Inflammatory macrophage treated with lipopolysaccharide for 1 hour (primary cell): ENCODE data around the gene RNF133.

Source experiments
- DNase-seq, 2 donors: peaks; one replicate each; pipeline ENCODE4 v3.0.0-alpha.2; 2020 to 2022

RNF133 gene, protein sequence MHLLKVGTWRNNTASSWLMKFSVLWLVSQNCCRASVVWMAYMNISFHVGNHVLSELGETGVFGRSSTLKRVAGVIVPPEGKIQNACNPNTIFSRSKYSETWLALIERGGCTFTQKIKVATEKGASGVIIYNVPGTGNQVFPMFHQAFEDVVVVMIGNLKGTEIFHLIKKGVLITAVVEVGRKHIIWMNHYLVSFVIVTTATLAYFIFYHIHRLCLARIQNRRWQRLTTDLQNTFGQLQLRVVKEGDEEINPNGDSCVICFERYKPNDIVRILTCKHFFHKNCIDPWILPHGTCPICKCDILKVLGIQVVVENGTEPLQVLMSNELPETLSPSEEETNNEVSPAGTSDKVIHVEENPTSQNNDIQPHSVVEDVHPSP

GRCh38 chr7:122699017-122699416, at the start of gene RNF133:
Gene RNF133 (minus strand): TSS chr7:122699117. CDS start chr7:122698918, 199 bp downstream.
- no peak for DNase-seq

- no peak for DNase-seq
These were observed 49.3 kb upstream of the RNF133 start for GRCh38 chr7:122748195-122748594.

DNA sequence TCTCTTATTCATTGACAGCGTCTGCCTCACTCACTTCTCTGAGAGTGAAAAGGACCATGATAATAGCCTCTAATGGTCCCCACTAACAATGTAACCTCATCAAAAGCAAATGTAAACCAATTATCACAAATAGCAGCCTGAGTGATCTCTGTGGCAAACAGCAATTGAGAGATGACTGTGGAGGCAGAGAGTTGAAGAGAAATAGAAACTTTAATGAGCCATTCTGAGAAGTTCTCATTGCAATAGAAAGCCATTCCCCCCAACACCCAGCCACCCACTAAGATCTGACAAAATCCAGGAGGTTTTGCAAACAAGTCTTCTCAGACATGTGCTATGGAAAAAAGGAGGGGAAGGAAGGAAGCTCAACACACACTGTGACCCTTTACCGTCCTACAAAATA, 48.0 kb upstream of the RNF133 start:
- no peak for DNase-seq

DNA sequence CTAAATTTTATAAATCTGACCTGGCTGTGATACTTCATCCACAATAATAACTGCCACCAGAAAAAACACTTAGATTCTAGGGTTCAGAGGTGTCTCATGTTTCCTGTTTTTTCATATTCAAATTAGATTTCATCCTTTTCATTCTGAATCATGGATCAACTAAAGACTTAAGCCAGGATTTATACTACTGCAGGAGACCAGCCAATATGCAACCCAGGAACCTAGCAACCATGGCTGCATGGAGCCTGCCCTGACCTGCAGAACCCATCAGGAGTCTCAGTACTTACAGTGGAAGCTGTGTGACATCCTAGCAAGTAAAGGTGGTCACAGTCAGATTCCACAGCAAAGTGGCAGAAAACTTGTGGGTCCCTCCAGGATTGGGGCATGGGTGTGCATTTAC, 44.3 kb upstream of the RNF133 start:
- DNase-seq = no peak

GRCh38 chr7:122738947-122739346, 40.0 kb upstream of the RNF133 start:
- no peak for DNase-seq

- no peak for DNase-seq
These were observed 37.3 kb upstream of the RNF133 start for GRCh38 chr7:122736183-122736582.

DNA sequence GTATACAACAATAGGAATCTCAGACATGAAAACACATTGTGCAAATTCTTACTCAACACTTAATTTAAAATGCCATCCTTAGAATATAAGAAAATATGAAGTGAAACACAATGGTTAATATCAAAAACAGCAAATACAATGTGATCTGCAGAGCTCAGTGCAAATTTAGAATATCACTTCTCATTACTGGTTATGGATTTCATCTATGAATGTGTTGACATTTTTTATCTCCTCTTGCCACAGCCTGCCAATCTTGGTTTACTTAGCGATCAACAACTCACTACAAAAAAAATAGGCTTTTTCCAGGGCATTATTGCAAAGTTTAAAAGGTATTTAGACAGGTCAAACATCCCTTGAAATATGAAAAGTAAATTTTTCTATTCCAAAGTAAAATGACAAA, 28.8 kb upstream of the RNF133 start:
- no peak for DNase-seq

DNA sequence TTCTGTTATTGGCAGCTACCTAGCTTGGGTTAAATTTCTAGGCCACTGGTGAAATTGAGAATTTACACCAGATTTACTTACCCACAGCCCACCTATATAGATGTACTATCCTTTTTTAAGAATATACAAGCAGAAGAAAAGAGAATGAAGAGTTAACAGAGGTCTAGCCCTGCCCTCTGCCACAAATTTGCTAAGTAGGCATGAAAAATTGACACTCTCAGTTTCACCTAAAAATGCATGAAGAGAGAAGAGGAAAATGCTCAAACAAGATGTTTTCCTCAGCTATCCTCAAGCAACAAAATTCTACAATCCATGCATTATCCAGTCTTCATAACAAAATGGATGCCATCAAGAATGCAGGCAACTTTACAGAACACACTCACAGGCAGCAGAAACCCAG, 28.4 kb upstream of the RNF133 start:
- no peak for DNase-seq

- no peak for DNase-seq
These were observed 28.0 kb upstream of the RNF133 start for GRCh38 chr7:122726881-122727280.

GRCh38 chr7:122724366-122724765, 25.4 kb upstream of the RNF133 start:
- DNase-seq = no peak

DNA sequence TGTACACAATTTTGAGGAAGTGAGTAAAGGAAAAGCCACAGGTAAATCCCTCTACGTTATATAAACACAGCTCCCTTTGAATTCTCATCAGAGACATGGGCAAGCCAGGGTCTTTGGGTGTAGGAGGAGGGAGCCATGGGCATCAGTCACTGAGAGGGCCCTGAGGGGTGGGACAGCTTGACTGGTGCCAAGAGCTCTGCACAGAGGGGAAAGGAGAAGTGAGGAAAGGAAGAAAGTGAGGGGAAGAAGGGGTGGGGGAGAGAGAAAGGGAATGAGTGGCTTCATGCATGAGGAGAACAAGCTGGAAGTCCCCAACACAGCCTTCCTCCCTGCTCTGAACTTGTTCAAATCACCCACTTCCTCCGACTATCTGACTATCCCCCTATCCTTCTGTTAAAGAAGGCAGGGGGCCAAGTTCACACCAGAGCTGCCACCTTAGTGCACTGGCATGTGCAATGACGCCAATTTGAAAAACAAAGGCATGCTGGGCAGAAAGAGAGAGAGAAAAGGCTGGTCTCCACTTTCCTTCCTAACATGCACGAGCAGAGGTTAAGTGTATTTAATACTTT, 20.2 kb upstream of the RNF133 start:
- no peak for DNase-seq

- DNase-seq = no peak
These were observed 18.6 kb upstream of the RNF133 start for GRCh38 chr7:122717356-122718089.

DNA sequence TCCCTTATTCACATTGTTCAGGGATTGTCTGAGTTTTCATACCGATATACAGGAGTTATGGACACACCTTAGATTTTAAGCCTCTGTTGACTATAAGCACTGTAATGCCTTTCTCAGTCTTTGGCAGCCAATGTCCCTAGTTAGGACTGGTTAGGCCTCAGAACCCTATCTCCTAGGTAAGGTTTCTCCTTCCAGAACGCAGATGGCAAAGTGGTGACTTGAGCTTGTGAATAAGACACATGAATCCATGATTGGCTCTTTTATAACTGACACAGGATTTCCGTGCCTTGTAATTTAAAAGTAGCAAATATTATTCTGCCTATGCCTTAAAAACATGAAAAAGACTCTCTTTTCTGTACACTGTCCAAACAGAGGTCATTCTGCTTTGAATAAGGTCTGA, 16.3 kb upstream of the RNF133 start:
- DNase-seq = no peak

GRCh38 chr7:122710916-122711315, 12.0 kb upstream of the RNF133 start:
- no peak for DNase-seq

- no peak for DNase-seq
These were observed 11.2 kb upstream of the RNF133 start for GRCh38 chr7:122709930-122710646.

DNA sequence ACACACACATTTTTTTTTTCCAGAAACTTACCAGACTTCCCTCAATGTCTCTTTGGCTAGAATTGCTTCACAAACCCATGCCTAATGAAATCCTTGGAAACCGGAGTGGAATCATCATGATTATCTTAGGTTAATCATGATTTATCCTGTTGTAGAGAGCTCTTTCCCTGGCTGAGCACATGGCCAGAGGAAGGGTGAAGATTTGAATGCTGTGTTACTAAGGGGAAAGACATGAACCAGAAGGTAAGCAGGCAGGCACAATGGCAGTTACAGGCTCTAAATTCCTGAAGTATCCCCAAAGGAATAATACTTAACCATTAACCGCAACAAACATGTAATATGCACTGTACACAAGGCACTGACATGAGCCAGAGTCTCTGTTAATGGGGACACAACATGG, 7.9 kb upstream of the RNF133 start:
- no peak for DNase-seq

GRCh38 chr7:122702872-122703510, 4.1 kb upstream of the RNF133 start, which contains the start of gene RNF148:
Gene RNF148 (minus strand): TSS chr7:122702922. CDS start chr7:122702750, 172 bp downstream.
- no peak for DNase-seq

- DNase-seq = no peak
These were observed 3.1 kb downstream of the RNF133 start for GRCh38 chr7:122695816-122696215.

DNA sequence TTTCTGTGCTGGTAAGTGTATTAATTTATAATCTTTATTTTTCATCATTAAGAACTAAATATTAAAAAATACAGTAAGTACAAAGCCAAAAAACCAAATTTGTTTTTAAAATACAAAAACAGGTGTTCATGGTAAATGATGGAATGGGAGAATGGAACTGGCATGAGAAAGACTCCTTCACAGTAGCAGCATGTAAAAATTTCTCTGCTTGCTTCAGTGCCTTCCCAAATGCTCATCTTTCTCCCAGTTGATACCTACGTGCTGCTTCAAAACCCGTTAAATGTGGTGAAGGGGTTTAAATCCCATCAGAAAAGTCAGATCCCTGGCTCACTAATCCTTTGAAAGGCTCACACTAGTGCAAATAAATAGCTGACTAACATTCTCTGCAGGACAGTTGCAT, 4.2 kb downstream of the RNF133 start:
- DNase-seq = no peak

DNA sequence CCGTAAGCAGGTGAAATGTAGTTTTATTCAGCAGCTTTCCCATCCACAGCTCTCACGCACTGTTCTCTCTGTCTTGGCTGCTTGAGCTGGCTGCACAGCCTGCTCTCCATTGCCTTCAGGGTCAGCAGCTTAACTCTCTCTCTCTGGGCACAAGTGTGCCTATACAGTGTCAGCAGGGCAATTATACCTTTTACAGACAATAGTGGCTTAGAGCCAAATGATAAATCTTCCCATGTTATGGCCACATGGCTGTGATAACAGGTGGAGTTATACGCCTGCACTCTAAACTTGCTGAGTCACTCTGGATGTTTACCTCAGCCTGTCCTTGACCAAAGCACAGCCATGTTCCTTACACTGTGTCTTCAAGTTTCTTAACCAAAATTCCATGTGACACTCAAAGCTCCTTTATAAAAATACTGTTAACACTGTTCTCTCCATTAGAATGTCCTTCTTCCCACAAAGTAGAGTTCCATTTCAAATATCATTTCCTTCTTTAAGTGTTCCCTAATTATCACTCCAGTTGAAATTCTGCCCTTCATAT, 6.1 kb downstream of the RNF133 start:
- no peak for DNase-seq

- DNase-seq = no peak
These were observed 7.2 kb downstream of the RNF133 start for GRCh38 chr7:122691569-122692235.
